ENCODE measurements around the gene OXT. TPM values are rescaled to one million over a fixed set of nuclear protein-coding genes. Genes with fewer than 3 reads are reported as not detected.

The OXT gene
- total and polyA plus RNA-seq, 2 of the 8 experiments (the other 6 are each of a cell fraction or from before 2014, with no cell fraction given): not detected

GRCh38 chr20:3116341-3116740, 44.9 kb downstream of the OXT start:
- Histone ChIP-seq H2AK5ac (ENCODE audit: low read depth, low read length) (no peak overlapping the region), H2BK5ac (ENCODE audit: low read depth, low read length) (no peak overlapping the region), H3K9me3 (ENCODE audit: insufficient read depth in 2 of 2, low read depth in 1 of 2, low read length in 1 of 2) (no peaks in the 10 kb centered on the region), H3K79me2 (ENCODE audit: control insufficient read depth in 1 of 2, insufficient read depth in 2 of 2, low read length in 2 of 2) (no peaks in the 10 kb centered on the region), H2BK20ac (ENCODE audit: low read length) (no peak overlapping the region), H3K36me3 (ENCODE audit: control insufficient read depth in 2 of 4, insufficient read depth in 4 of 4, low read length in 3 of 4) (no peaks in the 10 kb centered on the region), H2BK120ac (replicated peaks; ENCODE audit: low read depth, low read length) (no peak overlapping the region), H4K91ac (replicated peaks; ENCODE audit: insufficient read length, low read length) (no peak overlapping the region), H3K4me2 (ENCODE audit: insufficient read depth in 1 of 2, low read depth in 2 of 2, low read length in 2 of 2) (no peak overlapping the region), H3K4ac (replicated peaks; ENCODE audit: insufficient read length, low read depth, low read length) (no peak overlapping the region), H3K4me3 (ENCODE audit: extremely low read depth in 1 of 4, insufficient read depth in 2 of 4, low read depth in 3 of 4, low read length in 4 of 4) (no peak overlapping the region), H3K4me1 (replicated peaks in 1 of 4; ENCODE audit: control insufficient read depth in 3 of 4, insufficient read depth in 4 of 4, low read length in 3 of 4) (no peaks in the 10 kb centered on the region; a peak in 2 of 7 replicates), H2BK15ac (ENCODE audit: low read length) (no peak overlapping the region), H3K27me3 (replicated peaks in 1 of 4; ENCODE audit: control insufficient read depth in 3 of 4, extremely low read depth in 1 of 4, insufficient read depth in 3 of 4, low read length in 3 of 4) (no peaks in the 10 kb centered on the region), H3K23me2 (ENCODE audit: low read depth, low read length) (peaks cover 2% of the 10 kb centered on the region; the same call in 1 of the 2 replicates), H4K5ac (ENCODE audit: insufficient read length, low read depth, low read length) (no peak overlapping the region), H3K14ac (ENCODE audit: insufficient read length) (no peak overlapping the region), H3K27ac (ENCODE audit: low read depth, low read length) (no peak overlapping the region), H2BK12ac (ENCODE audit: low read depth, low read length) (no peak overlapping the region), H3K18ac (ENCODE audit: extremely low read depth, low read length) (no peak overlapping the region), H4K8ac (ENCODE audit: extremely low read depth, insufficient read depth, low read length) (no peak overlapping the region), H3K79me1 (ENCODE audit: low read depth, low read length) (no peaks in the 10 kb centered on the region), H4K20me1 (replicated peaks in 1 of 2; ENCODE audit: control insufficient read depth in 1 of 2, insufficient read depth in 2 of 2, low read length in 2 of 2) (peaks cover 1 to 3% of the 10 kb centered on the region in 2 experiments), H3K9ac (replicated peaks in 1 of 4; ENCODE audit: extremely low read depth in 1 of 4, low read depth in 3 of 4, low read length in 3 of 4) (no peak overlapping the region), H3K23ac (ENCODE audit: insufficient read length) (no peak overlapping the region), H2AFZ (ENCODE audit: low read length) (no peak overlapping the region), H3K56ac (replicated peaks; ENCODE audit: insufficient read length, low read depth, low read length) (no peak overlapping the region)
- DNase-seq (ENCODE audit: low read depth in 1 of 2, low spot score in 2 of 2) (no peak), FAIRE-seq (no peak)
- 92% methylated on average over 4 of the region's 4 CpGs; no CpG with 5 or more reads in 1 of the 2 experiments for WGBS, 2 experiments (ENCODE audit: extremely low coverage in 1 of 2, insufficient coverage in 1 of 2, insufficient read length in 1 of 2, insufficient replicate concordance in 2 of 2, low coverage in 1 of 2, low lambda C conversion rate in 2 of 2, missing lambda C conversion rate in 1 of 2)
- CTCF ChIA-PET (ENCODE audit: partially characterized antibody): interaction anchor here (0.6 to 6.3 kb wide), 15 partner anchors 11 to 201 kb away, joined by 3 to 60 read pairs (median 4); partner anchors contain the start of gene OXT
- POLR2A ChIA-PET (ENCODE audit: partially characterized antibody): no interaction called here
- TF ChIP-seq CBX5 (IDR thresholded peaks at IDR 0.05; ENCODE audit: low read depth, low read length) (no peak), NRF1 (IDR thresholded peaks at IDR 0.05; ENCODE audit: low read depth, low read length) (no peak), KDM1A (IDR thresholded peaks at IDR 0.05; ENCODE audit: borderline replicate concordance, low read length) (no peak), USF2 (IDR thresholded peaks at IDR 0.05; ENCODE audit: low read length) (no peak), ASH2L (IDR thresholded peaks at IDR 0.05; ENCODE audit: low read length) (no peak), RAD21 (IDR thresholded peaks at IDR 0.05 in 1 of 2, conservative IDR thresholded peaks at IDR 0.05 in 1 of 2; ENCODE audit: low read depth in 2 of 2, low read length in 2 of 2) (no peak), TAF7 (optimal IDR thresholded peaks at IDR 0.05; ENCODE audit: borderline replicate concordance, low read depth, low read length) (no peak), HDAC2 (IDR thresholded peaks at IDR 0.05; ENCODE audit: borderline replicate concordance in 1 of 2, low read depth in 2 of 2, low read length in 2 of 2) (no peak), CREB1 (IDR thresholded peaks at IDR 0.05) (no peak)

All from H1 (cell line).